ENCODE data around the gene MPDZ. TPM values are rescaled to one million over a fixed set of nuclear protein-coding genes. Genes with fewer than 3 reads are reported as not detected.

Gene MPDZ
- total and polyA plus RNA-seq, 10 donors: 3.8 to 42.8 (median 26.8) TPM

GRCh38 chr9:13128266-13128860 lies 151.1 kb downstream of the MPDZ start:
- Histone ChIP-seq H3K27ac (no peak overlapping the region), H3K36me3 (peaks cover 0 to 24% (median 0%) of the 10 kb centered on the region in 6 donors), H3K4me3 (no peak overlapping the region), H3K4me1 (no peaks in the 10 kb centered on the region), H3K27me3 (replicated peaks in 1 of 7) (no peaks in the 10 kb centered on the region), H3K9me3 (no peaks in the 10 kb centered on the region)
- WGBS, 5 donors: 83 to 100% (median 93%) methylated on average over 1 of the region's 1 CpG
- no peak for TF ChIP-seq POLR2AphosphoS5 (IDR thresholded peaks at IDR 0.05)
- TF ChIP-seq POLR2A (IDR thresholded peaks at IDR 0.05): no peak
- no peak for TF ChIP-seq CTCF (IDR thresholded peaks at IDR 0.05 in 8 of 11, conservative IDR thresholded peaks at IDR 0.05 in 3 of 11)
- intact Hi-C loops (cut with DNase I; ENCODE audit: low total_unique reads): no loop called here
- no peak for DNase-seq

- Histone ChIP-seq H3K4me1 (no peaks in the 10 kb centered on the region), H3K9me3 (no peaks in the 10 kb centered on the region), H3K4me3 (no peak overlapping the region), H3K27me3 (replicated peaks in 1 of 7) (no peaks in the 10 kb centered on the region), H3K36me3 (peaks cover 0 to 34% (median 0%) of the 10 kb centered on the region in 6 donors), H3K27ac (no peak overlapping the region)
- DNase-seq: no peak
- TF ChIP-seq POLR2A (IDR thresholded peaks at IDR 0.05) (no peak), POLR2AphosphoS5 (IDR thresholded peaks at IDR 0.05) (no peak), CTCF (IDR thresholded peaks at IDR 0.05 in 8 of 11, conservative IDR thresholded peaks at IDR 0.05 in 3 of 11) (no peak)
- intact Hi-C loops (cut with DNase I; ENCODE audit: low total_unique reads): no loop called here
- WGBS, 5 donors: 86 to 90% (median 87%) methylated on average over 3 of the region's 3 CpGs
Observed at GRCh38 chr9:13127131-13127530, 152.4 kb downstream of the MPDZ start.

- DNase-seq: no peak
- Histone ChIP-seq H3K4me3 (no peak overlapping the region), H3K27me3 (replicated peaks in 1 of 7) (no peaks in the 10 kb centered on the region), H3K36me3 (peaks cover 0 to 42% (median 3%) of the 10 kb centered on the region in 6 donors), H3K27ac (no peak overlapping the region), H3K4me1 (no peaks in the 10 kb centered on the region), H3K9me3 (no peaks in the 10 kb centered on the region)
- intact Hi-C loops (cut with DNase I; ENCODE audit: low total_unique reads): no loop called here
- no peak for TF ChIP-seq CTCF (IDR thresholded peaks at IDR 0.05 in 8 of 11, conservative IDR thresholded peaks at IDR 0.05 in 3 of 11)
- TF ChIP-seq POLR2A (IDR thresholded peaks at IDR 0.05): no peak
- TF ChIP-seq POLR2AphosphoS5 (IDR thresholded peaks at IDR 0.05): no peak
Observed at GRCh38 chr9:13125261-13125660, 154.2 kb downstream of the MPDZ start.

GRCh38 chr9:13122756-13123369 lies 156.6 kb downstream of the MPDZ start:
- Histone ChIP-seq H3K27ac (no peak overlapping the region), H3K27me3 (replicated peaks in 1 of 7) (no peaks in the 10 kb centered on the region), H3K4me3 (no peak overlapping the region), H3K4me1 (no peaks in the 10 kb centered on the region), H3K9me3 (no peaks in the 10 kb centered on the region), H3K36me3 (peaks cover 0 to 43% (median 7%) of the 10 kb centered on the region in 6 donors)
- TF ChIP-seq CTCF (IDR thresholded peaks at IDR 0.05 in 8 of 11, conservative IDR thresholded peaks at IDR 0.05 in 3 of 11) (no peak), POLR2AphosphoS5 (IDR thresholded peaks at IDR 0.05) (no peak), POLR2A (IDR thresholded peaks at IDR 0.05) (no peak)
- intact Hi-C loops (cut with DNase I; ENCODE audit: low total_unique reads): no loop called here
- no peak for DNase-seq
- 87 to 89% (median 89%) methylated on average over 9 of the region's 9 CpGs for WGBS, 5 donors
